ENCODE measurements around the gene MFN2. TPM values are rescaled to one million over a fixed set of nuclear protein-coding genes. Genes with fewer than 3 reads are reported as not detected.

The MFN2 gene
- total and polyA plus RNA-seq, 2 experiments from 2014 or later, result 15.1 to 40.4 TPM

- Mint-ChIP-seq H3K9me3 (no peaks in the 10 kb centered on the region), H3K4me3 (peak overlapping the region; percentile 99), H3K4me1 (peaks cover 15% of the 10 kb centered on the region), H3K36me3 (ENCODE audit: low read depth) (peaks cover 37% of the 10 kb centered on the region), H3K27ac (peak overlapping the region; percentile 76), H3K27me3 (ENCODE audit: insufficient read depth, low read depth, poor library complexity) (peaks cover 14% of the 10 kb centered on the region)
- Histone ChIP-seq H2AFZ (peak overlapping the region; percentile 81; the same call in 1 of the 2 replicates), H3K27ac (ENCODE audit: low read depth) (0 out of 2 replicates have a peak overlapping the region, but pooled peaks have one; percentile 37), H3K4me2 (peak overlapping the region; percentile 83), H3K79me2 (replicated peaks; ENCODE audit: insufficient read depth) (peaks cover 37% of the 10 kb centered on the region), H3F3A (replicated peaks; ENCODE audit: low read depth) (peaks cover 17% of the 10 kb centered on the region), H3K36me3 (ENCODE audit: insufficient read depth) (0 out of 2 replicates have a peak, but pooled peaks cover 4% of the 10 kb centered on the region), H3K27me3 (ENCODE audit: insufficient read depth) (no peaks in the 10 kb centered on the region), H4K20me1 (replicated peaks; ENCODE audit: insufficient read depth) (peaks cover 18% of the 10 kb centered on the region), H3K4me1 (ENCODE audit: insufficient read depth) (peaks cover 13% of the 10 kb centered on the region), H3K4me3 (peak overlapping the region; percentile 98), H3K9me2 (ENCODE audit: insufficient read depth) (no peaks in the 10 kb centered on the region)
- no peak for DNase-seq (ENCODE audit: low spot score)
- peak; percentile 11 for ATAC-seq
- TF ChIP-seq CREB1 (CRISPR knock-in tag; IDR thresholded peaks at IDR 0.05; ENCODE audit: low read depth) (no peak), EZH2 (IDR thresholded peaks at IDR 0.05; ENCODE audit: low read depth, unreplicated experiment) (no peak), REST (IDR thresholded peaks at IDR 0.05; ENCODE audit: unreplicated experiment) (no peak), CTCF (conservative IDR thresholded peaks at IDR 0.05; ENCODE audit: low read depth in 2 of 2) (no peak), ZNF114 (CRISPR knock-in tag; IDR thresholded peaks at IDR 0.05) (no peak), NANOG (IDR thresholded peaks at IDR 0.05; ENCODE audit: borderline replicate concordance) (no peak), ZNF331 (CRISPR knock-in tag; IDR thresholded peaks at IDR 0.05; ENCODE audit: low read depth) (no peak), POLR2AphosphoS5 (IDR thresholded peaks at IDR 0.05; ENCODE audit: low read depth) (no peak), ETS1 (IDR thresholded peaks at IDR 0.05) (no peak), STAT1 (IDR thresholded peaks at IDR 0.05; ENCODE audit: unreplicated experiment) (no peak), EZH2phosphoT487 (IDR thresholded peaks at IDR 0.05; ENCODE audit: unreplicated experiment) (no peak), JUNB (IDR thresholded peaks at IDR 0.05; ENCODE audit: unreplicated experiment) (no peak), ZNF462 (CRISPR knock-in tag; IDR thresholded peaks at IDR 0.05) (no peak)
Measured at GRCh38 chr1:11979028-11979850, 1.0 kb upstream of the MFN2 start.
